ENCODE data around the gene C19orf33. TPM values are rescaled to one million over a fixed set of nuclear protein-coding genes. Genes with fewer than 3 reads are reported as not detected.
"Not testable (repeated sequence)": the region's sequence is repeated elsewhere in the genome, so short reads cannot be mapped to it uniquely, and the experiment has no call there.

The C19orf33 gene
- total and polyA plus RNA-seq, 2 experiments from 2014 or later, result 58.9 to 72.2 TPM

- not testable (repeated sequence) for ATAC-seq; H3K27me3 ChIP-seq (ENCODE audit: insufficient read depth); H3K4me2 ChIP-seq; H3F3A ChIP-seq (replicated peaks; ENCODE audit: low read depth); H3K9me2 ChIP-seq (ENCODE audit: insufficient read depth); H3K36me3 ChIP-seq (ENCODE audit: insufficient read depth); DNase-seq (ENCODE audit: low spot score); H3K27ac ChIP-seq (ENCODE audit: low read depth); H3K4me3 ChIP-seq; H4K20me1 ChIP-seq (replicated peaks; ENCODE audit: insufficient read depth); H2AFZ ChIP-seq; H3K79me2 ChIP-seq (replicated peaks; ENCODE audit: insufficient read depth); H3K36me3 Mint-ChIP-seq (ENCODE audit: low read depth); H3K9me3 Mint-ChIP-seq; H3K27ac Mint-ChIP-seq
- H3K27me3 Mint-ChIP-seq (ENCODE audit: insufficient read depth, low read depth, poor library complexity), result peaks cover 13% of the 10 kb centered on the region
- peaks cover 12% of the 10 kb centered on the region for H3K4me1 Mint-ChIP-seq
- peak overlapping the region; percentile 40; the same call in 1 of the 3 replicates for H3K4me3 Mint-ChIP-seq
- peaks cover 10% of the 10 kb centered on the region for H3K4me1 ChIP-seq (ENCODE audit: insufficient read depth)
These were observed 35.0 kb downstream of the C19orf33 start for GRCh38 chr19:38339011-38339410.

- Histone ChIP-seq H4K20me1 (replicated peaks; ENCODE audit: insufficient read depth) (no peaks in the 10 kb centered on the region), H3K4me3 (no peak overlapping the region), H2AFZ (no peak overlapping the region), H3K27me3 (ENCODE audit: insufficient read depth) (no peaks in the 10 kb centered on the region), H3K9me2 (ENCODE audit: insufficient read depth) (no peaks in the 10 kb centered on the region), H3K4me2 (no peak overlapping the region), H3K79me2 (replicated peaks; ENCODE audit: insufficient read depth) (no peaks in the 10 kb centered on the region), H3K4me1 (ENCODE audit: insufficient read depth) (peaks cover 10% of the 10 kb centered on the region; the same call in 1 of the 2 replicates), H3K36me3 (ENCODE audit: insufficient read depth) (no peaks in the 10 kb centered on the region; the same call in 1 of the 2 replicates), H3K27ac (ENCODE audit: low read depth) (no peak overlapping the region), H3F3A (replicated peaks; ENCODE audit: low read depth) (no peaks in the 10 kb centered on the region)
- ATAC-seq (no peak), DNase-seq (ENCODE audit: low spot score) (no peak)
- Mint-ChIP-seq H3K4me1 (peaks cover 12% of the 10 kb centered on the region), H3K9me3 (no peaks in the 10 kb centered on the region), H3K27ac (no peak overlapping the region), H3K27me3 (ENCODE audit: insufficient read depth, low read depth, poor library complexity) (peaks cover 13% of the 10 kb centered on the region), H3K36me3 (ENCODE audit: low read depth) (no peaks in the 10 kb centered on the region; the same call in 2 of the 3 replicates), H3K4me3 (no peak overlapping the region)
- TF ChIP-seq EZH2 (IDR thresholded peaks at IDR 0.05; ENCODE audit: low read depth, unreplicated experiment), result no peak
- TF ChIP-seq CTCF (conservative IDR thresholded peaks at IDR 0.05; ENCODE audit: low read depth in 2 of 2), result no peak
- TF ChIP-seq, protein P1, sequence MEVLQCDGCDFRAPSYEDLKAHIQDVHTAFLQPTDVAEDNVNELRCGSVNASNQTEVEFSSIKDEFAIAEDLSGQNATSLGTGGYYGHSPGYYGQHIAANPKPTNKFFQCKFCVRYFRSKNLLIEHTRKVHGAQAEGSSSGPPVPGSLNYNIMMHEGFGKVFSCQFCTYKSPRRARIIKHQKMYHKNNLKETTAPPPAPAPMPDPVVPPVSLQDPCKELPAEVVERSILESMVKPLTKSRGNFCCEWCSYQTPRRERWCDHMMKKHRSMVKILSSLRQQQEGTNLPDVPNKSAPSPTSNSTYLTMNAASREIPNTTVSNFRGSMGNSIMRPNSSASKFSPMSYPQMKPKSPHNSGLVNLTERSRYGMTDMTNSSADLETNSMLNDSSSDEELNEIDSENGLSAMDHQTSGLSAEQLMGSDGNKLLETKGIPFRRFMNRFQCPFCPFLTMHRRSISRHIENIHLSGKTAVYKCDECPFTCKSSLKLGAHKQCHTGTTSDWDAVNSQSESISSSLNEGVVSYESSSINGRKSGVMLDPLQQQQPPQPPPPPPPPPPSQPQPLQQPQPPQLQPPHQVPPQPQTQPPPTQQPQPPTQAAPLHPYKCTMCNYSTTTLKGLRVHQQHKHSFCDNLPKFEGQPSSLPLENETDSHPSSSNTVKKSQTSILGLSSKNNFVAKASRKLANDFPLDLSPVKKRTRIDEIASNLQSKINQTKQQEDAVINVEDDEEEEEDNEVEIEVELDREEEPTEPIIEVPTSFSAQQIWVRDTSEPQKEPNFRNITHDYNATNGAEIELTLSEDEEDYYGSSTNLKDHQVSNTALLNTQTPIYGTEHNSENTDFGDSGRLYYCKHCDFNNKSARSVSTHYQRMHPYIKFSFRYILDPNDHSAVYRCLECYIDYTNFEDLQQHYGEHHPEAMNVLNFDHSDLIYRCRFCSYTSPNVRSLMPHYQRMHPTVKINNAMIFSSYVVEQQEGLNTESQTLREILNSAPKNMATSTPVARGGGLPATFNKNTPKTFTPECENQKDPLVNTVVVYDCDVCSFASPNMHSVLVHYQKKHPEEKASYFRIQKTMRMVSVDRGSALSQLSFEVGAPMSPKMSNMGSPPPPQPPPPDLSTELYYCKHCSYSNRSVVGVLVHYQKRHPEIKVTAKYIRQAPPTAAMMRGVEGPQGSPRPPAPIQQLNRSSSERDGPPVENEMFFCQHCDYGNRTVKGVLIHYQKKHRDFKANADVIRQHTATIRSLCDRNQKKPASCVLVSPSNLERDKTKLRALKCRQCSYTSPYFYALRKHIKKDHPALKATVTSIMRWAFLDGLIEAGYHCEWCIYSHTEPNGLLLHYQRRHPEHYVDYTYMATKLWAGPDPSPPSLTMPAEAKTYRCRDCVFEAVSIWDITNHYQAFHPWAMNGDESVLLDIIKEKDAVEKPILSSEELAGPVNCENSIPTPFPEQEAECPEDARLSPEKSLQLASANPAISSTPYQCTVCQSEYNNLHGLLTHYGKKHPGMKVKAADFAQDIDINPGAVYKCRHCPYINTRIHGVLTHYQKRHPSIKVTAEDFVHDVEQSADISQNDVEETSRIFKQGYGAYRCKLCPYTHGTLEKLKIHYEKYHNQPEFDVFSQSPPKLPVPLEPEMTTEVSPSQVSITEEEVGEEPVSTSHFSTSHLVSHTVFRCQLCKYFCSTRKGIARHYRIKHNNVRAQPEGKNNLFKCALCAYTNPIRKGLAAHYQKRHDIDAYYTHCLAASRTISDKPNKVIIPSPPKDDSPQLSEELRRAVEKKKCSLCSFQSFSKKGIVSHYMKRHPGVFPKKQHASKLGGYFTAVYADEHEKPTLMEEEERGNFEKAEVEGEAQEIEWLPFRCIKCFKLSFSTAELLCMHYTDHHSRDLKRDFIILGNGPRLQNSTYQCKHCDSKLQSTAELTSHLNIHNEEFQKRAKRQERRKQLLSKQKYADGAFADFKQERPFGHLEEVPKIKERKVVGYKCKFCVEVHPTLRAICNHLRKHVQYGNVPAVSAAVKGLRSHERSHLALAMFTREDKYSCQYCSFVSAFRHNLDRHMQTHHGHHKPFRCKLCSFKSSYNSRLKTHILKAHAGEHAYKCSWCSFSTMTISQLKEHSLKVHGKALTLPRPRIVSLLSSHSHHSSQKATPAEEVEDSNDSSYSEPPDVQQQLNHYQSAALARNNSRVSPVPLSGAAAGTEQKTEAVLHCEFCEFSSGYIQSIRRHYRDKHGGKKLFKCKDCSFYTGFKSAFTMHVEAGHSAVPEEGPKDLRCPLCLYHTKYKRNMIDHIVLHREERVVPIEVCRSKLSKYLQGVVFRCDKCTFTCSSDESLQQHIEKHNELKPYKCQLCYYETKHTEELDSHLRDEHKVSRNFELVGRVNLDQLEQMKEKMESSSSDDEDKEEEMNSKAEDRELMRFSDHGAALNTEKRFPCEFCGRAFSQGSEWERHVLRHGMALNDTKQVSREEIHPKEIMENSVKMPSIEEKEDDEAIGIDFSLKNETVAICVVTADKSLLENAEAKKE (CRISPR knock-in tag; IDR thresholded peaks at IDR 0.05), result no peak
- TF ChIP-seq JUNB (IDR thresholded peaks at IDR 0.05; ENCODE audit: unreplicated experiment), result no peak
- TF ChIP-seq EZH2phosphoT487 (IDR thresholded peaks at IDR 0.05; ENCODE audit: unreplicated experiment), result no peak
- no peak for TF ChIP-seq ZNF331 (CRISPR knock-in tag; IDR thresholded peaks at IDR 0.05; ENCODE audit: low read depth)
- TF ChIP-seq ZNF114 (CRISPR knock-in tag; IDR thresholded peaks at IDR 0.05), result no peak
- TF ChIP-seq, protein P2, sequence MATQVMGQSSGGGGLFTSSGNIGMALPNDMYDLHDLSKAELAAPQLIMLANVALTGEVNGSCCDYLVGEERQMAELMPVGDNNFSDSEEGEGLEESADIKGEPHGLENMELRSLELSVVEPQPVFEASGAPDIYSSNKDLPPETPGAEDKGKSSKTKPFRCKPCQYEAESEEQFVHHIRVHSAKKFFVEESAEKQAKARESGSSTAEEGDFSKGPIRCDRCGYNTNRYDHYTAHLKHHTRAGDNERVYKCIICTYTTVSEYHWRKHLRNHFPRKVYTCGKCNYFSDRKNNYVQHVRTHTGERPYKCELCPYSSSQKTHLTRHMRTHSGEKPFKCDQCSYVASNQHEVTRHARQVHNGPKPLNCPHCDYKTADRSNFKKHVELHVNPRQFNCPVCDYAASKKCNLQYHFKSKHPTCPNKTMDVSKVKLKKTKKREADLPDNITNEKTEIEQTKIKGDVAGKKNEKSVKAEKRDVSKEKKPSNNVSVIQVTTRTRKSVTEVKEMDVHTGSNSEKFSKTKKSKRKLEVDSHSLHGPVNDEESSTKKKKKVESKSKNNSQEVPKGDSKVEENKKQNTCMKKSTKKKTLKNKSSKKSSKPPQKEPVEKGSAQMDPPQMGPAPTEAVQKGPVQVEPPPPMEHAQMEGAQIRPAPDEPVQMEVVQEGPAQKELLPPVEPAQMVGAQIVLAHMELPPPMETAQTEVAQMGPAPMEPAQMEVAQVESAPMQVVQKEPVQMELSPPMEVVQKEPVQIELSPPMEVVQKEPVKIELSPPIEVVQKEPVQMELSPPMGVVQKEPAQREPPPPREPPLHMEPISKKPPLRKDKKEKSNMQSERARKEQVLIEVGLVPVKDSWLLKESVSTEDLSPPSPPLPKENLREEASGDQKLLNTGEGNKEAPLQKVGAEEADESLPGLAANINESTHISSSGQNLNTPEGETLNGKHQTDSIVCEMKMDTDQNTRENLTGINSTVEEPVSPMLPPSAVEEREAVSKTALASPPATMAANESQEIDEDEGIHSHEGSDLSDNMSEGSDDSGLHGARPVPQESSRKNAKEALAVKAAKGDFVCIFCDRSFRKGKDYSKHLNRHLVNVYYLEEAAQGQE (IDR thresholded peaks at IDR 0.05; ENCODE audit: unreplicated experiment), result no peak
- no peak for TF ChIP-seq POLR2AphosphoS5 (IDR thresholded peaks at IDR 0.05; ENCODE audit: low read depth)
- no peak for TF ChIP-seq STAT1 (IDR thresholded peaks at IDR 0.05; ENCODE audit: unreplicated experiment)
These were observed 36.9 kb downstream of the C19orf33 start for GRCh38 chr19:38340927-38341326.

Measured in GM23338 (cell line).